GM18873 (cell line): ENCODE measurements around the gene PRSS27.
A peak's percentile ranks its signal among the peaks of the same experiment; 100 is the strongest.
"Not testable (repeated sequence)": the region's sequence is repeated elsewhere in the genome, so short reads cannot be mapped to it uniquely, and the experiment has no call there.

Experiments
- ATAC-seq: cut with Tn5 transposase; IDR thresholded peaks from one replicate; pipeline ENCODE4 v1.9.1; 2021; ENCODE audit warnings: mild to moderate bottlenecking, moderate library complexity, moderate number of reproducible peaks; ENCODE audit not compliant: unreplicated experiment, low FRiP score

The PRSS27 gene

DNA sequence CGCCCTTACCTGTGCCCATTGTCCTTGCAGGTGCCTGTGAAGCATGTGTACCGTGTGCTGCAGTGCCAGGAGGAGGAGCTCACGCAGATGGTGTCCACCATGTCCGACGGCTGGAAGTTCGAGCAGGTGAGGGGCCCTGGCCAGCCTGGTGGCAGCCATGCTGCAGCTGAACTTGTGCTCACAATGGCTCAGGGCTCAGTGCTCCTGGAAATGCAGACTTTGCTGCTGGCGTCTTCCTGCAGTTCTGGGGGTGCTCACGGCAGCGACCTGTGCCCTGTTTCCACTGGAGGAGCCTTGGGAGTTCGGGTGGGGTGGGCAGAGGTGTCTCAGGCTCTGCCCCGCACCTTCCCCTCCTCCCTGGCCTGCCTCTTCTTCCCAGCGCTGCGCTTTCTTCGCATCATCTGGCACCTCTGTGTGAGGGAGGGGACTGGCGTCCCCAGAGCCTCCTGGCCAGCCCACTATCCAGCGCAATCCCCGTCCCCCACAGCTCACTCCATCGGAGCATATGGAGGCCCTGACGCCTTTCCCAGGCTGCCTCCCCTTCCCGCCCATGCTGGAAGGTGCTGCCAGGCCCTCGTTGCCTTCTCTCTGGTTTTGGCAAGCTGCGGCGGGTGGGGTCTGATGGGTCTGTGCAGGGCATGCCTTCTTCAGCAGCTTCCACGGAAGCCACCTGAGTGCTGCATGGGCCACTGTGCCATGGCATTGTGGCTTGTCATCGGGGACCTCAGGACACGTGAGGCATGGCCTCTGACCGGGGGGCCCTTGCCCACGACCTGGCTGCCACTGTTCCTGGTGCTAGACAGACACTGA is 20.0 kb downstream of the PRSS27 start:
- no peak for ATAC-seq

DNA sequence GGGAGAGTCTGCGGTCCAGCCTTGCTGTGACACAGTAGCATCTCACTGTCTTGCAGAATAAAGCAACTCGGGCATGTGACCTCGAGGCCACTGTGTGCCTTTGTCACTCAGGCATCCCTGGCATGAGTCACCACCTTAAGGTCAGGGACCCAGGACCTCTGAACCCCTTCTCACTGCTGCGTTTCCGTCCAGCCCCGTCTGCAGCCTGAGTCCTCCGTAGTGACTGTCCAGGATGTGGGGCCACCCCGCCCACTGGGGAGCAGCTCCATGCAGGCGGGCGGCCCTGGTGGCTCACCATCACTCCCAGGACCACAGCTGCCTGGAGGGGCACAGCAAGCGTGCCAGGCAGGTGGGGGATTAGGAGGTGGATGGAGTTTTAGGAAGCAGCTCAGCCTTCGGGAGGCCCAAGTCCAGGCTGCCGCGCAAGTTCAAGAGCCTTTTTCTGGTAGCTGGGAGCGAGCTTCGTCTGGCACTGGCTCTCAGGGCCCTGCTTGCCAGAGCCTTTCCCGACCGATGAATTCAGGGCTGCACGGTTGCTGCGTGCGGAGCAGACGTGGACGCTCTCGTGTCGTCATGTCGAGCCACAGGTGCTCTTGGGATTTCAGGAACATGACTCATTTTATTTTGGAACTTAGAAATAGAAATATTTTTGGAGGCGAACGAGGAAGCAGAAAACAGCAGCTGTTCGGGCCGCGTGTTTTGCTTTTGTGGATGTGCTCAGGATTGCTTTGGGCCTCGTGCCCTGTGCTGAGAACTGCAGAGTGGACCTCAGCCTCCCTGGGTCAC is 20.9 kb downstream of the PRSS27 start:
- ATAC-seq: no peak

DNA sequence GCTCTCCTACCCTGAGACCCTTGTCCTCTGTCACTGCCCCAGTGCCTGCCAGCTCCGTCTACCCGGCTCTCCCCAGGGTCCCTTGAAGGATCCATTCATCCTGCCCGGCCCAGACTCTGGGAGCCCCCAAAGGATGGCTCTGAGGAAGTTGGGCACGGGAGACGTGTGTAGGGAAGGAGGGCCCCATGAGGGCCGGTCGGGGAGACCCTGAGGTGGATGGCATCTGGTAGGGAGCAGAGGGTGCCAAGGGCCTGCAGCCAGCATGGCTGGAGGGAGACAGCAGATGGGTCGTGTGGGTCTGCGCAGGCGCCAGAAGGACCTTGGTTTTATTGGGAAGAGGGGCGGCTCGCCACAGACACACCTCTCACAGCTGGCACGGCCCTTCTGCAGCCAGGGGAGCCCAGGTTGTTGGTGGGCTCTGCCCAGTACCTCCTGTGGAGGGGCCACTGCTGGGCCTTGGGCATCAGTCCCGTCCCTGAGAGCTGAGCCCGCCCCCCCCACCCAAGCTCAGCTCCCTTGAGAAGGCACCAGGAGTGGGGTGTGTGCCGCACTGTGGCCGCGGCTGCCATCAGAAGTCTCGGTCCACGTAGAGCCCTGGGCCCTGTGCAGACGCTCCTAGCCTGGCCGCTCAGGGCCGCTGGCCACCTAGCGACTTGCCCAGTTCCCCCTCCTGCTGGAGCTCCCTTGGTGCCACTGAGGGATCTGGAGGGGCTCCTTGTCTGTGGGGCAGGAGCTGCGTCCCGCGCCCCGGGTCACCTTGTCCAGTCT is 21.7 kb downstream of the PRSS27 start:
- no peak for ATAC-seq

DNA sequence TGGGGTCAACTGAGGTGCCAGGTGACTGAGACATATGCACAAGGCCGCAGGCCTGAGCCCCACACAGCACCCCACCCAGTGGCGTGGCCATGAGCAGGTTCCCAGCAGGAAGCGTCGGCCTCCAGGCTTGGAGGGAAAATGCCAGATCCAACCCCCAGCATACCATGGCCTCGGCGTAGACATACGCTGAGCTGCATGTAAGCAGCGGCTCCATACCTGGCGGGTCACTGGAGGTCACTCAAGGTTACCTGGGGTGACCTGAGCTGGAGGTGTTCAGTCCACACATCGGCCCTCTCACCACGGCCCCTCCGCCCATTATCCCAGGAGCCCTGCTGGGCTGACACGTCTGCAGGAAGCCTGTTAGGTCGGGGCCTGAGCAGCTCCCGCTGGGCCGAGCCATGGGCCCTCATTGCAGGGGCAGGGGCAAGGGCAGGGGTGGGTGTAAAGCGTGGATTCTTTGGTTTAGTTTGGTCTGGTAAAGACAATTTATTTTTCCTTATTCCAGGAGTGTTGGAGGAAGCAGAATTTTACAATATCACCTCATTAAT is 22.5 kb downstream of the PRSS27 start:
- no peak for ATAC-seq

DNA sequence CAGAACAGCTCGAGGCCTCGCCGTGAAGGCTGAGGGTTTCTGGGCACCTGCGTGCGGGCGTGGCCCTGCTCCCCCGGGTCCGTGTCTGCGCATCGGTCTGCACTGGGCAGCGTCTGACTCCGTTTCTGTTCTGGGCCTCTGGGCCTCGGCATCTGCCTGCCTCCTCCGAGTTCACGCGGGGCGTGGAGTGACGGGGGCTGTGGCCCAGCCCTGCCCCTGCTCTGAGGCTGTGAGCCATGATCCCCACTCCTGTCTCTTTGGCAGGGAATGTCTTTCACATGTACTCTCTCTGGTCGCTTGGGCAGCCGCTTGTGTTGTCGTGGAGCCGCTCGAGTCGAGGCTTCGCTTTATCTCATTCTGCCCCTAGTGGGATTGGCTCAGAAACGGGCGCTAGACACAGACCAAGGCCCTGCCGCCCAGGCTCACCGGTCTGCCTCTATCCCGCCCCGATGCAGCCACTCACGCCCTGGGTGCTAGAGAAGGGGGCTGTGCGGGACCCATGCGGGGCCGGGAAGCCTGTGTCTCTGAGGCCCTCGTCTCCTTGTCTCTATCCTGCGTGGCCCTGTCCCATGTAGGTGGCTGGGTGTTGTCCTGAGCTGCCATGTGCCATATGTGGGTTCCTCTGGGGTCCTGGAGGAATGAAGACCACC is 23.3 kb downstream of the PRSS27 start:
- ATAC-seq: not testable (repeated sequence)

DNA sequence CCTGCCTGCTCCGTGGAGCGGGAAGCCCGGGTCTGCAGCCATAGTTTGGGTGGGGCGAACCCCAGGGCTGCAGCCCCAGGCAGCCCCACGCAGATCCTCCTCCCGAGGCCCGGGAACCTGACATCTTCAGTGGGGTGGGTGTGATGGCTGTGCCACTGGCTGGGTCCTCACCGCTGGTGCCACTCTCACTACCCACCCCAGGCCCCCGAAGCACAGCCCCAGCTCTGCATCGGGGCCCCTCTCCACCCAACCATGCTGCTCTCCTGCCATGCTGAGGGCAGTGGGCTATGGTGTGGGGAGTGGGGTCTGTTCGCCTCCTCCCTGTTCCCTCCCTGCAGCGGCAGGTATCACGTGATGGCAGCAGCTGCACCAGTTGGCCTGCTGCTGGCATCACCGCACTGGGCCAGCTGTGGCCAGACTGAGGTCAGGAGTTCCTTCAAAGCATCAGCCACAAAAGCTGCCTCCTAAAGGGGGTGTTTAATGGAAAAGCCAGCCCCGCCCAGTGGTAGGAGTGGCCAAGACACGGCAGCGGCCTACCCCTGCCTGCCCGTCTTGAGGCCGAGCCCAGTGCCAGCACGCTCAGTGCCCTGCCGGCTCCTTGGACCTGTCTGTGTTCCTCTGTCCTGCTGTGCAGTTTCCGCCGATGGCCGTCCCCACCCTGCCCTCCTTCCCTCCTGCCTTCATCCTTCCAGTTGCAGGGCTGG is 26.9 kb downstream of the PRSS27 start:
- ATAC-seq: no peak

DNA sequence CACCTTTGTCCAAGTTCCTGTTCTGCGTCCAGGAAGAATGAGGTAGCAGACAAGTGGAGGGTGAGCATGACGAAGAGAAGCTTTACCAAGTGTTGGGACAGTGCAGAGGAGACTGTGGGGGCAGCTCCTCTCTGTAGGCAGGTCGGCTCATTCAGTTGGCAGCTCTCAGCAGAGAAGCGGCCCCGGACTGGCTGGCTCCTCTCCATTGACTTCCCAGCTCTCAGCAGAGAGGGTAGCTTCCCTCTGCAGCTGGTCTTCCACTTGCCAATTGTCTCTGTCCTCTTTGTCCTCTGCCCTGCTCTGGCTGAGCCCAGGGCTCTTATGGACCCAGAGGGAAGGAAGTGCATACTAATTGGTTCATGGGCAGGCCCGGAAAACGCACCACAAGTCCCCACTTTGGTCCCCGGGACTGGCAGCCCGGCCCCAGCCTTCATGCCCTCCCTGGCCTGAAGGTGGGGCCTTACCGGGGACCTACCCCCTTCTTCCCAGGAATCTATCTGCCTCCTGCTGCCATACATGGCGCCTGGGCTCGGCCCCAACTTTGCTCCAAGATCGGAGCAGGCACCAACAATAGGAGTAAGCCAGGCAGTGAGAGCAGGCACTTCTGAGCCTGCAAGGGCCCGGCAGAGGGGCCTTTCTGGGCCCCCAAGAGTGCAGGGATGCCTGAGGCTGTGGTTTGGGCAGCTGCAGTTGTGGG is 27.6 kb downstream of the PRSS27 start:
- no peak for ATAC-seq

DNA sequence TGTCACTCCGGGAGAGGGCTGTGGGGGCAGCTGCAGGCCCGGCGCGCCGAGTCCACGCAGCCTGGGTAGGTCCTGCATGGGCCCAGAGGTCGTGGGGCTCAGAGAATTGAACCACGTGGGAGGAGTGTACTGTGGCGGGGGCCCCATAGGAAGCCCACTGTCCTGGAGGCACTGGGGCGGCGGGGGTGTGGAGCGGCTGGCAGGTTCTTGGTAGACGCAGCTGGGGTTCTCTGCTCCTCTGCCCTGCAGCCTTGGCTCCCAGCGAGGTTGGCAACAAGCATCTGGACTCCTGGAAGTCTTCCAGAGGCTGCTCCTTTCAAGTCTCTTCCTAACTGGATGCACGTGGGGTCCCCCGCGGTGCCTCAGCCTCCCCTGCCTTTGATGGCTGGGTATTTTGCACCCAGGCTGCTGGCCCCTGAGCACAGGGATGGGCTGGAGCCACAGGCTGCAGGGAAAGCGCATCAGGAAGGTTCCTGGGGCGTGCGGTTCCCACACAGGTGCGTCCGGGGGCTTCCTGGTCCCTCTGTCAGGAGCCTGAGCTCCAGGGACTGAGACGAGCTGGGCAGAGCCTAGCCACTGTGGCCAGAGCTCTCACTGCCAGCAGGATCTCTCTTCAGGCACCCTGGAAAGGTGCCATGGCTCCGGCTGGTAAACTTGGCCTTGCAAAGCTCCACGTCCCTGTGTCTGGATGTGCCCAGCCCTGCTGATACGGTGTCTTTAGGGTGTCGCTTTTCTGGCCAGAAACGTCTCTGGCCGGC is 28.4 kb downstream of the PRSS27 start:
- no peak for ATAC-seq

DNA sequence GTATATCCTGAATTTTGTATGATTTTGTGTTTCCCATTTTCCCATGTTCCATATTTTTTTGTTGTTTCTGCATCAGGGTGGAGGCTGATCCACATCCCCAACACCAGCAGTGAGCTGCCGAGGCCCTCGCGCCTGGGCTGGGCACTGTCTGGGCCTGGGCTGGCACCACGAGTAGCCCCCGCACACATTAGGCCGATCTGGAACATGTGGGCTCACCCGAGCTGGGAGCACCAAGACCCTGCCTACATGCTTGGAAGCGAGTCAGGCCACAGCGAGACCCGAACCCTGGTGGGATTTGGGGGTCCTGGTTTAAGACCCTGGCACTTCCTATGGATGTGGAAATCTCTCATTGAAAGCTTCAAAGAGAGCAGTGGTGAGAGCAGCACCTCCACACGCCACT is 29.2 kb downstream of the PRSS27 start:
- ATAC-seq: no peak

DNA sequence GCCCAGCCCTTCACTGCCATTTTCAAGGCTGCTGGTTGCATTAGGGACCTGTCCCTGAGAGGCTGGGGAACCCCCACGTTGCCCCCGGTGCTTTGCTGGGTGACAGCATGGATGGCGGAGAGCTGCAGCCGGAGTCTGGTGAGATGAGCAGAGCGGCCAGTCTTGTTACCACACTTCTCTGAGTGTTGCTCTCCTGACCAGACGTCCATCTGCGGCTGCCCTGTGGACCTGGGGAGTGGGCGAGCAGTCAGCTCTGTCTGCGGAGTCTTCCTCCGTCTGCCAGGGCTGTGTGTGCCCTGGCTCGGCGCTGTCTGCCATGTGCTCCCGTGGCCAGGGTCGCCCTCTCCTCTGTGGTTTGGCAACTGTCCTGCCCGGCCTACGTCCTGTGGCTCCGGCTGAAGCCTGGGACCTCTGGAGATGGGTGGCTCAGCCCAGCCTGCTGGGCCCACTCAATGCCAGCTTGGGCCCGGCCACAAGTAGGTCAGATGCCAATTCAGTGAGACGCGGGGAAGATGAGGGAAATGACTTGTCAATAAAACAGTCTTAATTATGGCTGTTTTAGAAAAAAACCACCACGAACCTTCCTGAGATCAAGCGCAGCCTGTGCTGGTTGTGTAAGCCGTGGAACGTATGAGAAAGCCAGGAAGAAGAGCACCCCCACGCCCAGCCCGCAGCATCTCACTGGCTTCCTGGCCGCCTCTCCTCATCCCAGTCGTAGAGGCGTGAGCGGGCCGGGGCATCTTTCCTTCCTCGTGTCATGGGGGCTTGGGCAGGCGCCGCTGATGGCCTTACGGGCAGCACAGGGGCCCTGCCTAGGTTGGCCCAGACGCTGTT is 29.8 kb downstream of the PRSS27 start:
- no peak for ATAC-seq

DNA sequence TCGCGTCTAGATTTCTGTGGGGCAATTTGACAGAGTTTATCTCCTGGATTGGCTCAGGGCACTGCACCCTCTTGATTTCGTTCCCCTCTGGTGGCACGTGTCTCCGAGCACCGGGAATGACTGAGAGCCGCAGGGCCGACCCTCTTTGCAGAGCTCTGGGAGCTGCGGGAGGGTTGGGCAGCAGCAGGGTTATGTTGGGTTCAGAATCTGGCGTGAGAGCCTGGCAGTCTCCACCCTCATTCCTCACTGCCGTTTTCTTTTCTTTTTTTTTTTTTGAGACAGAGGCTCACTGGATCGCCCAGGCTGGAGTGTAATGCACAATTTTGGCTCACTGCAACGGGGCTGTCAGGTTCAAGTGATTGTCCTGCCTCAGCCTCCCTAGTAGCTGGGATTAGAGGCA is 30.6 kb downstream of the PRSS27 start:
- ATAC-seq: not testable (repeated sequence)

DNA sequence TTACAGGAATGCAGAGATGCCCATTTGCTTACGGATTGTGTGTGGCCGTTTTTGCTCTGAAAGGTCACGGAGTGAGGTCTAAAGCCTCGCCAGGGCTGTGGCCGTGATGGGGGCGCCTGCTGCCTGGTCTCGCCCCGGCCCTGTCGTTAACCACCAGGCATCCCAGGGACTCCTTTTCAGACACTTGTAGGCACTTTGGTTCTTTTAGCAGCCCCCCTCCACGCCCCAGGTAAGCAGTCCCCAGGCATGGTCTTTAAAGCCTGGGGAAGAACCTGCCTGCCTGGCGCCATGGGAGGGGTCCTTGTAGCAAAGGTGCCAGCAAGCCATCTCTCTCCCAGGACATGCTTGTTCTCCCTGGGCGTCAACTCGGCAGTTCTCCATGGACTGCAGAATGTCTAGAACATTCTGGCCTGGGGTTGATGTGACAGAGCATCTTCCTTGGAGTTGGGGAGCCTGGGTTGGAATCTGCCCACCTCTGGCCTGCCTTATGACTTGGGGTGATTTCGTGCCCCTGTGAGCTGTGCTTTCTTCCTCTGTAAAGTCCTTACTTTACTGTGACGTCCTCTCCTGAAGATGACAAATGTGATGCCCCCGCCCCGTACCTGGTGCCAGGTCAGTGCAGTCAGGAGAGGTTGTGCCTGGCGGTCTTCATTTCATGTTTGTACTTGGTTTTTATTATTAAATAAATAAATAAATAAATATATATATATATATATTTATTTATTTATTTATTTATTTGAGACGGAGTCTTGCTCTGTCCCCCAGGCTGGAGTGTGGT is 32.3 kb downstream of the PRSS27 start:
- ATAC-seq: no peak

DNA sequence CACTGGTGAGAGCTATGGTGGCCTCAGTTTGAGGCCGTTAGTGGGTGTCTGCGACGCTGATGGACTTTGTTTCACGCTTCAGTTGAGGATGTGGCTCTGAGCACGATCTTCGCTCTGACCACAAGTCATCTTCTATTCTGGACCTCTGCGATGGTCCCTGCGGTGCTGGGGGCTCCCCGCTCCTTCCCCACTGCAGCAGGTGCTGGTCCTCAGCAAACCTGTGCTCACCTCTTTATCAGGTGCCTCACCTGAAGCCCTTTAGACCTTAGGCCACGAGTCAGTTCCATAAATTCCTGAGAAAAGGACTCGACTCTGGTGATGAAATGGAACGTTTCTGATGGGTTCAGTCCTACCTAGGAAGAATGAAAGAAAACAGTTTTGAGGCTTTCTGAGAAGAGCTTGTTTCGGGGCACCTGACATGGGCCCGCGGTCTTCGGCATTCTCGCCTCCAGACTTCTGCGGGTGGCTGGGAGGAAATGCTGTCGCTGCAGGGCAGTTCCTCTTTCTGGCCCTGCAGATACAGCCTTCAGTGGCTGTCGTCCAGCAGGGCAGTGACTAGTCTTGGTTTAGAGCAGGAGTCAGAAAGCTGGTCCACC is 33.0 kb downstream of the PRSS27 start:
- ATAC-seq: peak; percentile 27

DNA sequence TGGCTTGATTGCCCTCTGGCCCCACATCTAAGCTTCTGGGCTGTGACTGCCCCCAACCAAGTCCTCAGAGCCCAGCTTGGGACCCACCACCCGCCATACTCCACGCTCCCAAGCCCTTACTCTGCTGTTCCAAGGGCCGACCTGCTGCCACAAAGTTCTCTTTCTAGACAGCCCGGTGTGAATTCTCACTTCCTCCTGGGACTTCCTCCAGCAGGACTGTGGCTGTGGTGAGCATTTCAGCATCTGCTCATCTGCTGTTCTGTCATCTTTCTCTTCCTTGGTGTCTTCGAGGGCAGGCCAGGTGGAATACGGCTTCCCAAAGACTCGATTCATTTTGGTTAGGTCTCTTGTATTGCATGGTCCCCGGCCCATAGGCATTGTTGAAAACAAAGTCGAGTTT is 33.9 kb downstream of the PRSS27 start:
- not testable (repeated sequence) for ATAC-seq

DNA sequence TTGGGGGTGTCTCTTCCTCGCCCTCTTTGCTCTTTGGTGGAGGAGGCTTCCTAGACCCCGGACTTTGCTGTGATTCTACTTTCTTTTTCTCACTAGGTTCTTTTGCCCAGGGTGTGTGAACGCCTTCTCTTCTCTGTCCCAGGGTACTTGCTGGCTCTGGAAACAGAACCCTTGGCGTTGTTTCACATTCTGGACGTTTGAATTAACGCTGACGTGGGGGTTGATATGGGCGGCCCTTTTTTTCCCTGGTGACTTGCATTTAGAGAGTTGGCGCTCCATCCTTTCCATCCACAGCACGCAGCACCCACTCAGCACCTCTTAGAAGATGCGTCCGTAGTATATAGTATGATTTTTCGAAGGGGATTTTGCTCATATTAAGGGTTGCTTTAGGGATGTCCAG is 37.0 kb downstream of the PRSS27 start:
- not testable (repeated sequence) for ATAC-seq
